Psoas muscle (tissue), 8 donors: ENCODE results near the gene R3HDM2. TPM values are rescaled to one million over a fixed set of nuclear protein-coding genes. Genes with fewer than 3 reads are reported as not detected.

Source experiments
- ATAC-seq, 4 donors: fragments of 200-7000 bp; cut with Tn5 transposase; one replicate each; pipeline ENCODE4 v1.9.1; 2020; ENCODE audit warnings: moderate library complexity in 3 of 4, mild to moderate bottlenecking in 2 of 4
- DNase-seq, 2 donors: peaks; one replicate each; pipeline ENCODE4 v3.0.0-alpha.2; 2020
- H3K27ac ChIP-seq: fragments of 200-600 bp; one replicate; pipeline ENCODE4 v1.8.0; 2022
- H3K27me3 ChIP-seq, 3 donors: fragments of 200-600 bp in 1 of 3; one replicate each; pipeline versions ENCODE4 v1.6.1 to v1.8.0; 2013 to 2022; ENCODE audit warnings: low read length in 2 of 3, mild to moderate bottlenecking in 2 of 3, moderate library complexity in 1 of 3; ENCODE audit not compliant: insufficient read depth in 3 of 3
- H3K36me3 ChIP-seq, 2 donors: fragments of 200-600 bp in 1 of 2; one replicate each; pipeline versions ENCODE4 v1.6.1 to v1.8.0; 2013 to 2022; ENCODE audit warnings: low read depth in 1 of 2, mild to moderate bottlenecking in 1 of 2, moderate library complexity in 1 of 2; ENCODE audit not compliant: insufficient read depth in 1 of 2
- H3K4me1 ChIP-seq: fragments of 200-600 bp; one replicate; pipeline ENCODE4 v1.8.0; 2022
- H3K4me3 ChIP-seq: fragments of 200-600 bp; one replicate; pipeline ENCODE4 v1.8.0; 2022; ENCODE audit warnings: mild to moderate bottlenecking
- H3K9me3 ChIP-seq: fragments of 200-600 bp; one replicate; pipeline ENCODE4 v1.8.0; 2022
- CTCF ChIP-seq: fragments of 200-600 bp; IDR thresholded peaks from one replicate; pipeline ENCODE4 v1.8.0; 2022; ENCODE audit warnings: antibody characterized with exemption
- WGBS, 3 donors: extraction: QIAGEN DNeasy Blood & Tissue Kit; methylation state at CpG; one replicate each; pipeline versions ENCODE4 v1.1.6 to v1.1.7; 2013; 5-methylcytosine and 5-hydroxymethylcytosine counted together
- intact Hi-C, 2 donors: fragments of 100-400 bp; cut with DNase I; formaldehyde crosslinking; loops; one replicate each; pipeline versions ENCODE4 v1.11.0 to v1.14.2; 2022
- polyA plus RNA-seq, 3 donors: library from polyadenylated mRNA; stranded (reverse); fragments of 200-250 nt; gene quantifications; one replicate each; pipeline ENCODE4 v1.2.3, GENCODE V29; 2013
- total RNA-seq, 4 donors: library from RNA; stranded (reverse); fragmentation: NEBNext Ultra II Directional in 2 of 4; extraction: Animal tissue kit (Norgen Biotek cat#: 25700) in 2 of 4; gene quantifications; one replicate each; pipeline versions ENCODE4 v1.2.1 to v1.2.4, GENCODE V29; 2021 to 2023
- donor health status: healthy with polysubstance abuse.
- donor health status: DM: no; HTN: no; CAD: no; lungs with moderate emphysema.
- donor health status: Bipolar disorder and iron deficiency.
- donor health status: healthy.
- donor health status: DM: yes; HTN: yes; CAD: no.
- donor health status: DM: no; HTN: no; CAD: no.
- donor health status: DM: no; HTN: no; CAD: no.
- donor health status: DM: yes; HTN: yes; CAD: no.

The R3HDM2 gene
- total and polyA plus RNA-seq, 7 donors = 12.1 to 64.9 (median 41.4) TPM

GRCh38 chr12:57460841-57461275 is 30.0 kb upstream of the R3HDM2 start:
- H3K27ac ChIP-seq = no peak overlapping the region
- peaks cover 0 to 8% (median 6%) of the 10 kb centered on the region in 3 donors for H3K27me3 ChIP-seq
- 3 to 4% (median 4%) methylated on average over 18 to 19 of the region's 19 CpGs for WGBS, 3 donors
- intact Hi-C loops = loop anchor here (5.0 to 10.0 kb wide), 3 partner anchors 161 to 246 kb away; partner anchors contain the start of gene NXPH4 (in 1 of the 2)
- peaks cover 25% of the 10 kb centered on the region for H3K4me1 ChIP-seq
- DNase-seq (no peak), ATAC-seq (no peak)
- peak overlapping the region; percentile 77 for H3K4me3 ChIP-seq
- no peaks in the 10 kb centered on the region for H3K36me3 ChIP-seq
- no peak for TF ChIP-seq CTCF
- H3K9me3 ChIP-seq = no peaks in the 10 kb centered on the region

- Histone ChIP-seq H3K27me3 (peaks cover 0 to 8% (median 6%) of the 10 kb centered on the region in 3 donors), H3K4me1 (peaks cover 30% of the 10 kb centered on the region), H3K27ac (no peak overlapping the region), H3K9me3 (no peaks in the 10 kb centered on the region), H3K4me3 (peak overlapping the region; percentile 77), H3K36me3 (no peaks in the 10 kb centered on the region)
- ATAC-seq (no peak), DNase-seq (no peak)
- no peak for TF ChIP-seq CTCF
- WGBS, 3 donors = 6 to 17% (median 6%) methylated on average over 6 of the region's 6 CpGs
- intact Hi-C loops = loop anchor here (5.0 to 10.0 kb wide), 3 partner anchors 162 to 246 kb away; partner anchors contain the start of gene NXPH4 (in 1 of the 2)
These were observed 29.6 kb upstream of the R3HDM2 start for GRCh38 chr12:57460468-57460784.

- intact Hi-C loops = loop anchor here (2.0 to 10.0 kb wide), 5 partner anchors 151 to 245 kb away; partner anchors contain the start of gene NXPH4 (in 1 of the 2)
- DNase-seq (no peak), ATAC-seq (no peak)
- 2 to 11% (median 4%) methylated on average over 3 to 35 of the region's 36 CpGs for WGBS, 3 donors
- no peak for TF ChIP-seq CTCF
- Histone ChIP-seq H3K9me3 (no peaks in the 10 kb centered on the region), H3K27me3 (peaks cover 0 to 8% (median 6%) of the 10 kb centered on the region in 3 donors), H3K27ac (peak within 1 kb of the TSS; percentile 61), H3K36me3 (no peaks in the 10 kb centered on the region), H3K4me3 (peak within 1 kb of the TSS; percentile 77), H3K4me1 (peaks cover 35% of the 10 kb centered on the region)
These were observed 29.1 kb upstream of the R3HDM2 start, which contains the start of gene GLI1 for GRCh38 chr12:57459750-57460467. GLI1 (plus strand) TSS chr12:57459785; CDS start chr12:57463692, 3,907 bp downstream.

- TF ChIP-seq CTCF = peak; percentile 89
- Histone ChIP-seq H3K27me3 (peaks cover 0 to 8% (median 6%) of the 10 kb centered on the region in 3 donors), H3K4me1 (peaks cover 38% of the 10 kb centered on the region), H3K27ac (peak overlapping the region; percentile 61), H3K9me3 (no peaks in the 10 kb centered on the region), H3K36me3 (no peaks in the 10 kb centered on the region), H3K4me3 (peak overlapping the region; percentile 77)
- DNase-seq (peak; percentile 94 to 96), ATAC-seq (peak; percentile 63 to 80 (median 72))
- 0 to 1% (median 0%) methylated on average over 24 of the region's 24 CpGs for WGBS, 3 donors
- intact Hi-C loops = loop anchor here in 1 of 2 donors (2.0 to 5.0 kb wide), 2 partner anchors 150 to 197 kb away; no protein-coding TSS in a partner anchor
These were observed 28.4 kb upstream of the R3HDM2 start for GRCh38 chr12:57459055-57459749.
